ENCODE data around the gene MARCHF10.

DNA sequence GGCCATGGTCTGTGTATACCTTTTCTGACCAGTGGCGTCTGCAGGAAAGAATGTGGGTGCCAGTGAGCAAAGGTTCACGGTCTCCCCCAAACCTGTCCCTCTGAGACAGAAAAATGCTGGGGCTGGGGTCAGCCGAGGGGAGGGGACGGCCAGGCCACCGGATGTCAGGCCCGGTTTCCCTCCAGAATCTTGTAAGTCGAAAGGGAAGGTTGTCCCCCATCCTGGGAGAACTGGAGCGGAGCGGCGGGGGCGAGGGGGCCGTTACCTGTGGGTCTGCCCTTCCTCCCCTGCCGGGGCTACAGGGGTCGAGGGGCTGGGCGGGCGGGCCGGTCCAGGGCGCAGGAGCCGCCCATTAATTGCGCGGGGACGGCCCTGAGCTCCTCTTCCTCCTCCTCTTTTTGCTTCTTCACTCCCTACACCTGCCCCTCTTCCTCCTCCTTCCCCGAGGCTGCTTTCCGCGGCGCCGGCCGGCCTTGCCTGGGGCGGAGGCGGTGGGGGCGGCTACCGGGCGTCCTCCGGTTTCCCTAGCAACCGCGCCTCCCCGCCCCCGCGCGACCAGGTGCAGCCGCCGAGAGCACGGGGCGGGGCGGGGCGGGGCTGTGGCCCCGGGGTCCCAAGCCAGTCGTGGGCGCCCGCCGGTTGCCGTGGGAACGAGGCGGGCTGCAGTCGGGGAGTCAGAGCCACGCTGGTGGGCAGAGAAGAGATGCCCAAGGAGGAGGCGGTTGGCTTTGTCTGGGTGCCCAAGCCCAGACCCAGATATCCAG lies at the start of gene MARCHF10:
- TF ChIP-seq CTCF (conservative IDR thresholded peaks at IDR 0.05; ENCODE audit: low read depth, low read length) (no peak), EZH2 (IDR thresholded peaks at IDR 0.05; ENCODE audit: borderline replicate concordance, low read depth, low read length, poor library complexity, severe bottlenecking) (no peak)
